ENCODE measurements around the gene RAD52. TPM values are rescaled to one million over a fixed set of nuclear protein-coding genes. Genes with fewer than 3 reads are reported as not detected.

The RAD52 gene
- total RNA-seq, 1 experiment from 2014 or later, result 19.2 TPM

DNA sequence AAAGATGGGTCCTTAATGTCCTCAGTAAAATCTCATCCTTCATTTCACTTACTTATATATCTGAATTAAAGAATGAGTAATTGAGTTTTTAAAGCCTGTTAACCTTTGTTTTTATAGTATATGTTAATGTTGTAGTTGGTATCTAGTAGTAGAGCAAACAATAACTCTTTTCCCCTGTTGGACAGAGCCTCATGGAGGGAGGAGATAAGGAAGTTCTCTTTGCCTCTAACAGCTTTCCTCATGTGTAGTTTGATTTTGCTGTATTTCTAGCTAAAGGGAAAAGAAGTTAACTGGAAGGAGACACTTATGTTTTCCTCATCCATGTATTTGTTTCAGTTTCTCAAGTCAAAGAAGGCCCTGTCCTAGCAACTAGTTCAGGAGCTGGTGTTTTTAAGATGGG lies 55.3 kb downstream of the RAD52 start:
- Mint-ChIP-seq H3K4me3 (no peak overlapping the region), H3K27me3 (ENCODE audit: low read depth) (no peaks in the 10 kb centered on the region), H3K9me3 (peaks cover 1% of the 10 kb centered on the region; the same call in 1 of the 2 replicates), H3K4me1 (no peaks in the 10 kb centered on the region), H3K36me3 (peaks cover 46% of the 10 kb centered on the region), H3K27ac (no peak overlapping the region)
- no peak for TF ChIP-seq JAZF1 (CRISPR knock-in tag; IDR thresholded peaks at IDR 0.05)
- TF ChIP-seq, protein P1, sequence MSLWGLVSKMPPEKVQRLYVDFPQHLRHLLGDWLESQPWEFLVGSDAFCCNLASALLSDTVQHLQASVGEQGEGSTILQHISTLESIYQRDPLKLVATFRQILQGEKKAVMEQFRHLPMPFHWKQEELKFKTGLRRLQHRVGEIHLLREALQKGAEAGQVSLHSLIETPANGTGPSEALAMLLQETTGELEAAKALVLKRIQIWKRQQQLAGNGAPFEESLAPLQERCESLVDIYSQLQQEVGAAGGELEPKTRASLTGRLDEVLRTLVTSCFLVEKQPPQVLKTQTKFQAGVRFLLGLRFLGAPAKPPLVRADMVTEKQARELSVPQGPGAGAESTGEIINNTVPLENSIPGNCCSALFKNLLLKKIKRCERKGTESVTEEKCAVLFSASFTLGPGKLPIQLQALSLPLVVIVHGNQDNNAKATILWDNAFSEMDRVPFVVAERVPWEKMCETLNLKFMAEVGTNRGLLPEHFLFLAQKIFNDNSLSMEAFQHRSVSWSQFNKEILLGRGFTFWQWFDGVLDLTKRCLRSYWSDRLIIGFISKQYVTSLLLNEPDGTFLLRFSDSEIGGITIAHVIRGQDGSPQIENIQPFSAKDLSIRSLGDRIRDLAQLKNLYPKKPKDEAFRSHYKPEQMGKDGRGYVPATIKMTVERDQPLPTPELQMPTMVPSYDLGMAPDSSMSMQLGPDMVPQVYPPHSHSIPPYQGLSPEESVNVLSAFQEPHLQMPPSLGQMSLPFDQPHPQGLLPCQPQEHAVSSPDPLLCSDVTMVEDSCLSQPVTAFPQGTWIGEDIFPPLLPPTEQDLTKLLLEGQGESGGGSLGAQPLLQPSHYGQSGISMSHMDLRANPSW (CRISPR knock-in tag; conservative IDR thresholded peaks at IDR 0.05; ENCODE audit: low read depth), result no peak
- TF ChIP-seq, protein P2, sequence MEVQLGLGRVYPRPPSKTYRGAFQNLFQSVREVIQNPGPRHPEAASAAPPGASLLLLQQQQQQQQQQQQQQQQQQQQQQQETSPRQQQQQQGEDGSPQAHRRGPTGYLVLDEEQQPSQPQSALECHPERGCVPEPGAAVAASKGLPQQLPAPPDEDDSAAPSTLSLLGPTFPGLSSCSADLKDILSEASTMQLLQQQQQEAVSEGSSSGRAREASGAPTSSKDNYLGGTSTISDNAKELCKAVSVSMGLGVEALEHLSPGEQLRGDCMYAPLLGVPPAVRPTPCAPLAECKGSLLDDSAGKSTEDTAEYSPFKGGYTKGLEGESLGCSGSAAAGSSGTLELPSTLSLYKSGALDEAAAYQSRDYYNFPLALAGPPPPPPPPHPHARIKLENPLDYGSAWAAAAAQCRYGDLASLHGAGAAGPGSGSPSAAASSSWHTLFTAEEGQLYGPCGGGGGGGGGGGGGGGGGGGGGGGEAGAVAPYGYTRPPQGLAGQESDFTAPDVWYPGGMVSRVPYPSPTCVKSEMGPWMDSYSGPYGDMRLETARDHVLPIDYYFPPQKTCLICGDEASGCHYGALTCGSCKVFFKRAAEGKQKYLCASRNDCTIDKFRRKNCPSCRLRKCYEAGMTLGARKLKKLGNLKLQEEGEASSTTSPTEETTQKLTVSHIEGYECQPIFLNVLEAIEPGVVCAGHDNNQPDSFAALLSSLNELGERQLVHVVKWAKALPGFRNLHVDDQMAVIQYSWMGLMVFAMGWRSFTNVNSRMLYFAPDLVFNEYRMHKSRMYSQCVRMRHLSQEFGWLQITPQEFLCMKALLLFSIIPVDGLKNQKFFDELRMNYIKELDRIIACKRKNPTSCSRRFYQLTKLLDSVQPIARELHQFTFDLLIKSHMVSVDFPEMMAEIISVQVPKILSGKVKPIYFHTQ (CRISPR knock-in tag; IDR thresholded peaks at IDR 0.05), result no peak
- no peak for TF ChIP-seq ZNF263 (CRISPR knock-in tag; IDR thresholded peaks at IDR 0.05; ENCODE audit: low read depth)
- TF ChIP-seq, protein P3, sequence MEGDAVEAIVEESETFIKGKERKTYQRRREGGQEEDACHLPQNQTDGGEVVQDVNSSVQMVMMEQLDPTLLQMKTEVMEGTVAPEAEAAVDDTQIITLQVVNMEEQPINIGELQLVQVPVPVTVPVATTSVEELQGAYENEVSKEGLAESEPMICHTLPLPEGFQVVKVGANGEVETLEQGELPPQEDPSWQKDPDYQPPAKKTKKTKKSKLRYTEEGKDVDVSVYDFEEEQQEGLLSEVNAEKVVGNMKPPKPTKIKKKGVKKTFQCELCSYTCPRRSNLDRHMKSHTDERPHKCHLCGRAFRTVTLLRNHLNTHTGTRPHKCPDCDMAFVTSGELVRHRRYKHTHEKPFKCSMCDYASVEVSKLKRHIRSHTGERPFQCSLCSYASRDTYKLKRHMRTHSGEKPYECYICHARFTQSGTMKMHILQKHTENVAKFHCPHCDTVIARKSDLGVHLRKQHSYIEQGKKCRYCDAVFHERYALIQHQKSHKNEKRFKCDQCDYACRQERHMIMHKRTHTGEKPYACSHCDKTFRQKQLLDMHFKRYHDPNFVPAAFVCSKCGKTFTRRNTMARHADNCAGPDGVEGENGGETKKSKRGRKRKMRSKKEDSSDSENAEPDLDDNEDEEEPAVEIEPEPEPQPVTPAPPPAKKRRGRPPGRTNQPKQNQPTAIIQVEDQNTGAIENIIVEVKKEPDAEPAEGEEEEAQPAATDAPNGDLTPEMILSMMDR (IDR thresholded peaks at IDR 0.05), result no peak
- TF ChIP-seq ZNF396 (CRISPR knock-in tag; IDR thresholded peaks at IDR 0.05; ENCODE audit: borderline replicate concordance), result no peak
- TF ChIP-seq, protein P4, sequence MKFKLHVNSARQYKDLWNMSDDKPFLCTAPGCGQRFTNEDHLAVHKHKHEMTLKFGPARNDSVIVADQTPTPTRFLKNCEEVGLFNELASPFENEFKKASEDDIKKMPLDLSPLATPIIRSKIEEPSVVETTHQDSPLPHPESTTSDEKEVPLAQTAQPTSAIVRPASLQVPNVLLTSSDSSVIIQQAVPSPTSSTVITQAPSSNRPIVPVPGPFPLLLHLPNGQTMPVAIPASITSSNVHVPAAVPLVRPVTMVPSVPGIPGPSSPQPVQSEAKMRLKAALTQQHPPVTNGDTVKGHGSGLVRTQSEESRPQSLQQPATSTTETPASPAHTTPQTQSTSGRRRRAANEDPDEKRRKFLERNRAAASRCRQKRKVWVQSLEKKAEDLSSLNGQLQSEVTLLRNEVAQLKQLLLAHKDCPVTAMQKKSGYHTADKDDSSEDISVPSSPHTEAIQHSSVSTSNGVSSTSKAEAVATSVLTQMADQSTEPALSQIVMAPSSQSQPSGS (CRISPR knock-in tag; IDR thresholded peaks at IDR 0.05; ENCODE audit: borderline replicate concordance, low read depth), result no peak
- TF ChIP-seq RELA (CRISPR knock-in tag; IDR thresholded peaks at IDR 0.05; ENCODE audit: borderline replicate concordance), result no peak
- TF ChIP-seq, protein P5, sequence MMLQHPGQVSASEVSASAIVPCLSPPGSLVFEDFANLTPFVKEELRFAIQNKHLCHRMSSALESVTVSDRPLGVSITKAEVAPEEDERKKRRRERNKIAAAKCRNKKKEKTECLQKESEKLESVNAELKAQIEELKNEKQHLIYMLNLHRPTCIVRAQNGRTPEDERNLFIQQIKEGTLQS (CRISPR knock-in tag; conservative IDR thresholded peaks at IDR 0.05), result no peak
- TF ChIP-seq, protein P6, sequence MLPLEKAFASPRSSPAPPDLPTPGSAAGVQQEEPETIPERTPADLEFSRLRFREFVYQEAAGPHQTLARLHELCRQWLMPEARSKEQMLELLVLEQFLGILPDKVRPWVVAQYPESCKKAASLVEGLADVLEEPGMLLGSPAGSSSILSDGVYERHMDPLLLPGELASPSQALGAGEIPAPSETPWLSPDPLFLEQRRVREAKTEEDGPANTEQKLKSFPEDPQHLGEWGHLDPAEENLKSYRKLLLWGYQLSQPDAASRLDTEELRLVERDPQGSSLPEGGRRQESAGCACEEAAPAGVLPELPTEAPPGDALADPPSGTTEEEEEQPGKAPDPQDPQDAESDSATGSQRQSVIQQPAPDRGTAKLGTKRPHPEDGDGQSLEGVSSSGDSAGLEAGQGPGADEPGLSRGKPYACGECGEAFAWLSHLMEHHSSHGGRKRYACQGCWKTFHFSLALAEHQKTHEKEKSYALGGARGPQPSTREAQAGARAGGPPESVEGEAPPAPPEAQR (CRISPR knock-in tag; IDR thresholded peaks at IDR 0.05), result no peak
- TF ChIP-seq, protein P7, sequence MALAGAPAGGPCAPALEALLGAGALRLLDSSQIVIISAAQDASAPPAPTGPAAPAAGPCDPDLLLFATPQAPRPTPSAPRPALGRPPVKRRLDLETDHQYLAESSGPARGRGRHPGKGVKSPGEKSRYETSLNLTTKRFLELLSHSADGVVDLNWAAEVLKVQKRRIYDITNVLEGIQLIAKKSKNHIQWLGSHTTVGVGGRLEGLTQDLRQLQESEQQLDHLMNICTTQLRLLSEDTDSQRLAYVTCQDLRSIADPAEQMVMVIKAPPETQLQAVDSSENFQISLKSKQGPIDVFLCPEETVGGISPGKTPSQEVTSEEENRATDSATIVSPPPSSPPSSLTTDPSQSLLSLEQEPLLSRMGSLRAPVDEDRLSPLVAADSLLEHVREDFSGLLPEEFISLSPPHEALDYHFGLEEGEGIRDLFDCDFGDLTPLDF (CRISPR knock-in tag; IDR thresholded peaks at IDR 0.05), result no peak
- no peak for TF ChIP-seq CBFB (CRISPR knock-in tag; IDR thresholded peaks at IDR 0.05; ENCODE audit: low read depth)
- no peak for TF ChIP-seq FOXJ3 (CRISPR knock-in tag; IDR thresholded peaks at IDR 0.05; ENCODE audit: borderline replicate concordance)
- TF ChIP-seq RORB (CRISPR knock-in tag; IDR thresholded peaks at IDR 0.05), result no peak
- TF ChIP-seq ZNF121 (CRISPR knock-in tag; IDR thresholded peaks at IDR 0.05), result no peak
- DNase-seq (ENCODE audit: low spot score) (no peak), ATAC-seq (no peak)
- POLR2A ChIA-PET, result no interaction called here
- CTCF ChIA-PET, result interaction anchor here (1.2 kb wide), 1 partner anchor 318 kb away, joined by 3 read pairs; no protein-coding TSS in a partner anchor

Data from WTC11 (cell line).